NOMO-1 (cell line): ENCODE measurements around the gene MIAT.
"Not testable (repeated sequence)": the region's sequence is repeated elsewhere in the genome, so short reads cannot be mapped to it uniquely, and the experiment has no call there.

Source experiments
- DNase-seq, 2 experiments: peaks; one replicate each; lab custom pipeline; 2025; ENCODE audit not compliant: unreplicated experiment in 2 of 2; lab: John Stamatoyannopoulos, UW

Gene MIAT

GRCh38 chr22:26690654-26691376, 33.4 kb downstream of the MIAT start:
- no peak for DNase-seq

- no peak for DNase-seq
Observed at GRCh38 chr22:26691377-26691716, 34.0 kb downstream of the MIAT start.

GRCh38 chr22:26692215-26692614, 34.8 kb downstream of the MIAT start:
- DNase-seq = no peak

GRCh38 chr22:26697151-26697550, 39.8 kb downstream of the MIAT start:
- DNase-seq = no peak

GRCh38 chr22:26700462-26700861, 43.1 kb downstream of the MIAT start:
- no peak for DNase-seq

- no peak for DNase-seq
Observed at GRCh38 chr22:26700886-26701285, 43.5 kb downstream of the MIAT start.

- DNase-seq = no peak
Observed at GRCh38 chr22:26701323-26701722, 43.9 kb downstream of the MIAT start.

GRCh38 chr22:26702906-26703830, 45.8 kb downstream of the MIAT start:
- DNase-seq = no peak

GRCh38 chr22:26705379-26705778, 48.0 kb downstream of the MIAT start:
- DNase-seq = not testable (repeated sequence)

- DNase-seq = no peak
Observed at GRCh38 chr22:26707090-26707489, 49.7 kb downstream of the MIAT start.

- no peak for DNase-seq
Observed at GRCh38 chr22:26707581-26707980, 50.2 kb downstream of the MIAT start.

- DNase-seq = no peak
Observed at GRCh38 chr22:26708256-26709009, 51.0 kb downstream of the MIAT start.

GRCh38 chr22:26709617-26710390, 52.4 kb downstream of the MIAT start:
- DNase-seq = no peak

GRCh38 chr22:26711205-26711963, 54.0 kb downstream of the MIAT start:
- no peak for DNase-seq

GRCh38 chr22:26712158-26712557, 54.8 kb downstream of the MIAT start:
- DNase-seq = no peak

GRCh38 chr22:26713823-26714449, 56.5 kb downstream of the MIAT start:
- DNase-seq = no peak

GRCh38 chr22:26714971-26715370, 57.6 kb downstream of the MIAT start:
- no peak for DNase-seq

GRCh38 chr22:26715392-26715936, 58.1 kb downstream of the MIAT start:
- no peak for DNase-seq

GRCh38 chr22:26718488-26718887, 61.1 kb downstream of the MIAT start:
- DNase-seq = no peak
